ENCODE measurements around the gene GPI.
A peak's percentile ranks its signal among the peaks of the same experiment; 100 is the strongest.

The GPI gene

GRCh38 chr19:34430738-34431625 is 66.0 kb downstream of the GPI start:
- Mint-ChIP-seq H3K4me1 (peaks cover 44% of the 10 kb centered on the region), H3K9me3 (no peaks in the 10 kb centered on the region), H3K27ac (peak overlapping the region; percentile 71), H3K27me3 (no peaks in the 10 kb centered on the region), H3K36me3 (peaks cover 9% of the 10 kb centered on the region), H3K4me3 (peak overlapping the region; percentile 95)

- H3K27ac Mint-ChIP-seq = no peak overlapping the region
- H3K36me3 Mint-ChIP-seq = peaks cover 11% of the 10 kb centered on the region
- no peaks in the 10 kb centered on the region for H3K27me3 Mint-ChIP-seq
- no peak overlapping the region for H3K4me3 Mint-ChIP-seq
- no peaks in the 10 kb centered on the region for H3K9me3 Mint-ChIP-seq
- peaks cover 44% of the 10 kb centered on the region for H3K4me1 Mint-ChIP-seq
These were observed 66.8 kb downstream of the GPI start for GRCh38 chr19:34431681-34432402.

- H3K9me3 Mint-ChIP-seq = no peaks in the 10 kb centered on the region
- H3K4me3 Mint-ChIP-seq = no peak overlapping the region
- H3K27ac Mint-ChIP-seq = peak overlapping the region; percentile 12
- no peaks in the 10 kb centered on the region for H3K27me3 Mint-ChIP-seq
- peaks cover 11% of the 10 kb centered on the region for H3K36me3 Mint-ChIP-seq
- H3K4me1 Mint-ChIP-seq = peaks cover 42% of the 10 kb centered on the region
These were observed 67.8 kb downstream of the GPI start for GRCh38 chr19:34432797-34433196.

- no peak overlapping the region for H3K27ac Mint-ChIP-seq
- H3K4me3 Mint-ChIP-seq = no peak overlapping the region
- no peaks in the 10 kb centered on the region for H3K9me3 Mint-ChIP-seq
- H3K4me1 Mint-ChIP-seq = peaks cover 24% of the 10 kb centered on the region
- peaks cover 10% of the 10 kb centered on the region for H3K36me3 Mint-ChIP-seq
- no peaks in the 10 kb centered on the region for H3K27me3 Mint-ChIP-seq
These were observed 71.7 kb downstream of the GPI start for GRCh38 chr19:34436716-34437115.

- Mint-ChIP-seq H3K4me3 (no peak overlapping the region), H3K36me3 (peaks cover 25% of the 10 kb centered on the region), H3K9me3 (no peaks in the 10 kb centered on the region), H3K27me3 (no peaks in the 10 kb centered on the region), H3K4me1 (peaks cover 14% of the 10 kb centered on the region), H3K27ac (peak overlapping the region; percentile 5)
These were observed 83.2 kb downstream of the GPI start for GRCh38 chr19:34448191-34448590.

All from activated naive CD4-positive, alpha-beta T cell treated with anti-CD3 and anti-CD28 coated beads, Interleukin-2, amount 50 U/mL, for 24 hours (primary cell).